Measurements from ENCODE around the gene KAZN. TPM values are rescaled to one million over a fixed set of nuclear protein-coding genes. Genes with fewer than 3 reads are reported as not detected.

KAZN gene
- polyA plus RNA-seq, 4 donors: 34.1 to 43.2 (median 35.9) TPM

GRCh38 chr1:14897080-14897449 lies 298.6 kb downstream of the KAZN start:
- DNase-seq (ENCODE audit: low read depth in 4 of 4, low spot score in 3 of 4): no peak

- DNase-seq (ENCODE audit: low read depth in 4 of 4, low spot score in 3 of 4): no peak
Observed at GRCh38 chr1:14897547-14897946, 299.1 kb downstream of the KAZN start.

GRCh38 chr1:14897997-14898645 lies 299.6 kb downstream of the KAZN start:
- no peak for DNase-seq (ENCODE audit: low read depth in 4 of 4, low spot score in 3 of 4)

- DNase-seq (ENCODE audit: low read depth in 4 of 4, low spot score in 3 of 4): no peak
Observed at GRCh38 chr1:14899686-14900085, 301.2 kb downstream of the KAZN start.

- DNase-seq (ENCODE audit: low read depth in 4 of 4, low spot score in 3 of 4): no peak
Observed at GRCh38 chr1:14901371-14901954, 303.0 kb downstream of the KAZN start.

DNA sequence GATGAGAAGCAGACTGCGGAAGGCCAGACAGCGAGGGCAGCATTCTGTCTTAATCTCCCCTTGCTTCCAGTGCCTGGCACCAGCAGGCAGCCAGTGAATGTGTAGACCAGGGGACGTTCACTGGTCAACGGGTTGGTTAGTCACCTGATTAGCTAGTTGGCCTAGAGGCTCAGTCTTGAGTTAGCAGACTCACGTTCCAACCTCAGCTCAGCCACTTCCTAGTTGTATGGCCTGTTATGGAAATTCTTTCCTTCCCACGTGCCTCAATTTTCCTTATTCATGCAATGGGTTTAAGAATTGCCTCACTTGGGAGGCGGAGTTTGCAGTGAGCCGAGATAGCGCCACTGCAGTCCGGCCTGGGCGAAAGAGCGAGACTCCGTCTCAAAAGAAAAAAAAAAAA lies 305.4 kb downstream of the KAZN start:
- no peak for DNase-seq (ENCODE audit: low read depth in 4 of 4, low spot score in 3 of 4)

DNA sequence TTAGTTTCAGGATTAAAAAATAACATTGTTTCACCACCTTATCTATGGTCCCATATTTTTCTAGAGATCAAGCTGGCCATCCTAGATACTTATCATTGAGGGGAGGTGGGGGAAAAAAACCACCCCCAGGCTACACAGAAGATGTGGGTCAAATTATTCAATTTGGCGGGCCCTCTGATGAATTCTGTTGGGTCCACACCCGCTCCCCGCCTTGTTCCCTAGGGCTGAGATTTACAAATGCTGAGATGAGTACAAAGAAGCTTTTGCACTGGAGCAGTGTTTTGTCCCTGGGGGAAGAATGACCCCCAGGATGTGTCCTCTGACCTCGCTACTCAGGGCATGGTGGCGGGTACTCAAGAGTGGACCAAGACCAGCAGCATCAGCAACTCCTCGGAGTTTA lies 308.2 kb downstream of the KAZN start:
- DNase-seq (ENCODE audit: low read depth in 4 of 4, low spot score in 3 of 4): no peak

GRCh38 chr1:14907416-14907815 lies 308.9 kb downstream of the KAZN start:
- DNase-seq (ENCODE audit: low read depth in 4 of 4, low spot score in 3 of 4): no peak

DNA sequence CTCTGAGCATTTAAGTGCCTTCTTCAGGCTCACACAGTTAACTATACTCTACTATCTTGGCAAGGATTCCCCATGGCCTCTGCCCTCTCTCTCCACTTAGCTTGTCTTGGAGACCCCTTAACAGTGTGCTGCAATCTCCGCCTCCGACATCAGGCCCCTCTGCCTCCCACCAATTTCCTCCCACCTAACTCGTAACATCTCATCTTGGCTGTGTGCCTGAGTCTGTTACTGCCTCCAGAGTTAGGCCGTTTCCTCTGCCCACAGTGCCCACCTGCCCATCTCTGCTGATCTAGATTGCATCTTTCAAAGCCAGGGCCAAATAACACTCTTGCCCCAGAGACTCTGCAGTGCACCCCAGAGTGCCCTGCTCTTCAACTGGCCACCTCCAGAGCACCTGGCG lies 310.8 kb downstream of the KAZN start:
- no peak for DNase-seq (ENCODE audit: low read depth in 4 of 4, low spot score in 3 of 4)

DNA sequence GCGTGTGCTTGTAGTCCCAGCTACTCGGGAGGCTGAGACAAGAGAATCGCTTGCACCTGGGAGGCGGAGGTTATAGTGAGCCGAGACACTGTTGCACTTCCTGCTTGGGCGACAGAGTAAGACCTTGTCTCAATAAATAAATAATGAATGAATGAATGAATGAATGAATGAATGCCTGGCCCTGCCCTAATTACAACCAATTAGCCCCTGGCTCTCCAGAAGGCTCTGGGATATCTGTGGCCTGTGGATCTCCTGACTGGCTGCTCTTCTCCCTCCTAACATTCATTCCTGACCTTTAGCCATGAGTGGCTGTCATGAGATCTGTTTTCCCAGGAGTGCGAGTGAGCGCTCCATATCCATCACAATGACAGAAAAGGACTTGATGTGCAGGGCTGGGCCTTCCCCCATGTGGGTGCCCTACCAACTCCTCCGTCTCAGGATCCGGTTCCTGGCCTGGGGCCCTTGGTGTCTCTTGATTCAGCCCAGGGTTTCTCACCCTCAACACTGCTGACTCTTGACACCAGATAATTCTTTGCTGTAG lies 311.5 kb downstream of the KAZN start:
- no peak for DNase-seq (ENCODE audit: low read depth in 4 of 4, low spot score in 3 of 4)

- DNase-seq (ENCODE audit: low read depth in 4 of 4, low spot score in 3 of 4): no peak
Observed at GRCh38 chr1:14910984-14911721, 312.7 kb downstream of the KAZN start.

DNA sequence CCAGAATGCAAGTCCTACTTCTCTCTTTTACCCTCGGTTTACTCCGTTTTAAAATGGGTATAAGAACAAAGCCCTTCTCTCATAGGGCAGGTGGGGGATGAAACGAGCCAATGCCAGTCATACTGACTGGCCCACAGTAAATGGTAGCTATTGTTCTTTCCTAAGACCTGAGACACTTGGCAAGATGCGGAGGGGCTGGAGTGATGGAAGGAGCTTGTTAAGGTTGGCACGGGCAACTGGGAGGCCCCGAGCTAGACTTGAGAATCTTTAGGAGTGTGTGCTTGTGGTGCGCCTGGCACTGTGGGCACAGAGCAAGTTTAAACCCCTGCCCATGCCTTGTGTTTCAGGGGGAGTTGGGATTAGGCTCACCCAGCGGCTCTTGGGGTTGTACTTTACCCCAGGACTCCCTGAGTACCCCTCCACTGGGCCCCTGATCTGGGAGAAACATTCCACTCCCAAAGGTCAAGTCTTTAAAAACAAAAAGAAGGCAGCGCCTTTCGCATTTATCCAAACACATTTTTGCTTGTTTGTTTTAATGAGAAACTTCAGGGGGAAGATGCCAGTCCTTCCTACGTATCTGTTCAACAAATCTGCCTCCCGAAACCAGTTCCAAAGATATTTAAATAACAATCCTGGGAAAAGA lies 314.5 kb downstream of the KAZN start:
- no peak for DNase-seq (ENCODE audit: low read depth in 4 of 4, low spot score in 3 of 4)

- DNase-seq (ENCODE audit: low read depth in 4 of 4, low spot score in 3 of 4): no peak
Observed at GRCh38 chr1:14913482-14914177, 315.1 kb downstream of the KAZN start.

- DNase-seq (ENCODE audit: low read depth in 4 of 4, low spot score in 3 of 4): no peak
Observed at GRCh38 chr1:14914351-14914988, 316.0 kb downstream of the KAZN start.

DNA sequence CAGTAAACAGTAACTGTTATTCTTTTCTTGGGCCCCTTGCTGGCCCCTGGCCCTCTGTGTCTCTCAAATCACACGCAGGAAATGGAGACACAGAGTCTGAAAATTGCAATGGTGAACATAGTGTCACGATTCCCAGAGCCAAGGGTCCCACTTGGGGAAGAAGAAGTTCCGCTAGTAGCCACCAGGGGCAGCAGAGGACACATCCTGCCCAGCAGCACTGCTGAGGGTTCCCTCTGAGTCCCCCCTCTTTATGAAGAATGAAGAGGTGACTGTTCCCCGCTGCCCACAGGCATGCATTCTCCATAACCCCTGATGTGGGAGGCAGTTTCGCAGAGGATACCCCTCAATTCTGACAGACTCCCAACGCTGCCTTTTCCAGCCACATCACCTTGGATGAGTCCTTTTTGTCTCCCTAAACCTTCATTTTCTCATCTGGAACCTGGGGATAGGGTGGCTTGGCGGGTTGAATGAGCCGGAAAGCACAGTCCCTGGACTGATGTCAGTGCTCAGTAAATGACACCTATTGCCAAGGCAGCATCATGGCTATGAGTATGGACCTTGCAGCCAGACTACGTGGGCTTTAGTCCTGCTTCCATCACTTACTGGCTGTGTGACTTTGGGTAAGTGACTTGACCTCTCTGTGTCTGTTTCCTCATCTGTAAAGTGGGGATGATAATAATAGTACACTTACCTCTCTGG lies 317.0 kb downstream of the KAZN start:
- no peak for DNase-seq (ENCODE audit: low read depth in 4 of 4, low spot score in 3 of 4)

GRCh38 chr1:14919289-14919688 lies 320.8 kb downstream of the KAZN start:
- DNase-seq (ENCODE audit: low read depth in 4 of 4, low spot score in 3 of 4): no peak

GRCh38 chr1:14919751-14920150 lies 321.3 kb downstream of the KAZN start:
- no peak for DNase-seq (ENCODE audit: low read depth in 4 of 4, low spot score in 3 of 4)

DNA sequence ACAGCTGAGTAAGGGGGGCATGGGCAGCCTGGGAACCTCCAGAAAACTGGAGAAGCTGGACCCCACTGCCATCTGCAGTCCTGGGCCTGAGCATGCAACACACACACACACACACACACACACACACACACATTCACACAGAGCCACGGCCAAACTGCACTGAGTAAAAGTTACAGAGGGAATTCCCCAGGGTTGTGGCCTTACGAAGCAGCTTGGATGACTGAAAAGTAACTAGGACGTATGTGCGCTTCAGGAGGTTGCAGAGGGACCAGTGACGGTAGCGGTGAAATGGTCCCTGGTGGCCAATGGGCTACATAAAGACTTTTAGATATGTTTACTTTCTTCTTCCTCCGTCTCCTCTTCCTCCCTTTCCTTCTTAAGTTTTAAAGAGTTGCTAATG lies 322.6 kb downstream of the KAZN start:
- no peak for DNase-seq (ENCODE audit: low read depth in 4 of 4, low spot score in 3 of 4)

- DNase-seq (ENCODE audit: low read depth in 4 of 4, low spot score in 3 of 4): no peak
Observed at GRCh38 chr1:14922942-14923726, 324.6 kb downstream of the KAZN start.

Data from right renal pelvis (tissue), 4 donors.